ENCODE results near the gene GSK3A.

Gene GSK3A

DNA sequence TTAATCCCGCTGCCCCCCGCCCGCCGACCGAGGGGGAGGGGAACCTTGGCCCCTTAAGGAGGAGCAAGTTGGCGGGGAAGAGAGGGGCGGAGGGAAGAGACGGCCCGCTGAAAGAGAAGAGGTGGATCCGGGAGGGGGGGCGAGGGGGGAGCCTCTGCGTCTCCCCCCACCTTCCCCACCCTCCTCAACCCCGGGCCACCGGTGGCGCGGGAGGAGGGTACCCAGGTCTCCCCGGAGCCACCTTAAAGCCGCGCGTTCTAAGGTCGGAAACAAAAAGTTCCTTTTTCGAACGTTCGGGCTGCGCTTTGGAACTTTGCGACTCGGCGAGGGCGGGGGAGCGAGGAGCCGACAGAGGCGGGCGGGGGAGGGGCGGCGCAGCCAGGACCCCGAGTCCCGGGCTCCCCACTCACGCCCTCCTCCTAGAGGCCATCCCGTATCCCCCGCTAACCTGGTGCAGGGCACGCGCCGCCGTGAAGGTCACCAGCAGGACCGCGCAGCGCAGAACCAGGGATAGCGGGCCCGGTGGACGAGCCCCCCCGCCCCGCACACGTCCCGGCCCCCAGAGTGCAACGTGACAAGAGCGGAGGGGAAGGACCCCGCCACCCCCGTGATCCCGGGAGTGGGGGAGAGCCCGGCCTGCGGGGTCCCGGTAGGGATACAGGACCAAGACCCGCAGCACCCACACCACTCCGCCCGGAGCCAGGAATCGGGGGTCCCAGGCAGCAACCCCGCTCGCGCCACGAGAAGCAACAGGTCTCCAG is 11.9 kb upstream of the GSK3A start:
- TF ChIP-seq CTCF (IDR thresholded peaks at IDR 0.05; ENCODE audit: low read depth, low read length, missing control alignments) = no peak
- no peak for DNase-seq (ENCODE audit: extremely low read depth, low read depth)

DNA sequence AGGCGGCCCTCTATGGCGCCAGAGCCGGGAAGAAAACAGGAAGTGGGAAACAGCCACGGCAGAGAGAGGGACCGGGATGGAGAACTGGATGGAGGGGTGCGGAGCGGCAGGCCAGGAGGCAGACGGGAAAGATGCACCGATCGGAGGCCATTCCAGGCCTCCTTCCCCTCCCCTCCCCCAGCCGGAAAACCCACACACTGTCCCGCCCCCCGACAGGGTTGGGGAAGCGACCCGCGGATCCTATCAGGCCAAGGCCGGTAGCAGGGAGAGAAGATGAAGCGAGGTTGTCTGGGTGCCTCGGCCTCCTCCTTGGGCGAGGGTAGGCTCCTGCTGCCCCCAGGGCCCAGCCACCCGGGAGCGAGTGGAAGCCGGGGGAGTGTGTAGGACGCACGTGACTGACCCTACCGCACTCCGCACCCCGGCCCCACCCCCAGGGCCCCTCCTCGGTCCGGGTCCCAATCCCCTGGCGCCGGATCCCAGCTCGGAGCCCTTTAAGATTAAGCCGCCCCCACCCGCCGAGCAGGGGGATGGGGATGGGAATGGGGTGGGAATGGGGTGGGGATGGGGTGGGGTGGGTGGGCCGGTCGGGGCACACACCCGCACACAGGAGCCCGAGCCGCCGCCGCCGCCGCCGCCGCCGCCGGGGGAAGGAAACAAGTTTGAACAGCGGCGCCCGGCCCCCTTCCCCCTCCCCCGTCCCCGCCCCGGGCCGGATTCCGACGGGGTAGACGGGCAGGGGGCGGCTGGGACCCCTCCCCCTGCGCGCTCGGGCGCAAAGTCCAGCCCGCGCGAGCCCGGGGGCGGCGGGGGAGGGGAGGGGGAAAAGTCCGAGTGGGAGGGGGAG is 11.1 kb upstream of the GSK3A start:
- TF ChIP-seq CTCF (IDR thresholded peaks at IDR 0.05; ENCODE audit: low read depth, low read length, missing control alignments) = no peak
- DNase-seq (ENCODE audit: extremely low read depth, low read depth) = no peak
- H3K4me3 ChIP-seq (replicated peaks; ENCODE audit: low read depth, low read length) = peak overlapping the region; percentile 93

More for the DNA sequence above, 11.9 kb upstream of the GSK3A start:
- H3K4me3 ChIP-seq (replicated peaks; ENCODE audit: low read depth, low read length) = peak overlapping the region; percentile 93

DNA sequence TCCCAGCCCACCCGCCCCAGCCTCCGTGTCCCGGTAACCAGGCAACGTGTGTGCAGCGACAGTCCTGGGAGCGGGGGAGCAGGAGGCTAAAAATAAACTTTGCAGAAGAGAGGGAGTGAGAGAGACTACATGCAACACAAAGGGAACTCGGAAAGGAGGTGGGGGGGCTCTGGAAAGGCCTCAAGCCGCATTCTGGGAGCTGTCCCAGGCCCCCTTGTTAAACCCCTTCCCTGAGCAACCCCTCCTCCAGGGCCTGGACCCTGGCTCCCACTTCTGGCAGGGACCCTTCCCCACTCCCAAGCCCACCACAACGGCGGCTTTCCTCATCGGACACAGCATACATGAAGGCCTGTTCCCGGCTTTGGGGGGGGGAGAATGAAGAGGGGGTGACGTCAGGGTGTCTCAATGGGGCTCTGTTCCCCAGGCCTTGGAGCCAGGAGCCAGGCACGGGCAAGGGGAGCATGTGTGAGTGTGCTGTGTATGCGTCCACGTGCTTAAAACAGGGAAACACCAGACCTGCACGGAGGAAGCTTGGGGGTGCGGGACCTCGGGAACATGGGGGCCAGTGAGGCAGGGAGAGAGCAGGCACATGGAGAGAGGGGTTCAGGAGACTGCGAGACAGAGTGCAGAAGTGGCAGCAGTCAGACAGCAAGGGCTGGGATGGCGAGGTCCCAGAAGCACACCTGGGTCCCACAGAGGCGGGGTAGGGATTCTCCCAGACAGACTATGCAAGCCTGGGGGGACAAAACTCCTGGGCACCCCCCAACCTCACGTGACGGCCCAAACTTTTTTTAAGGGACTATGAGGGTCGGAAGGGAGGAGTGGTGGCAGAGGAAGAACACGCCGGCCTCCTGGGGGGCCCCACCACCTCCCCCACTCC is 10.2 kb upstream of the GSK3A start:
- no peak for TF ChIP-seq CTCF (IDR thresholded peaks at IDR 0.05; ENCODE audit: low read depth, low read length, missing control alignments)
- DNase-seq (ENCODE audit: extremely low read depth, low read depth) = no peak
- H3K4me3 ChIP-seq (replicated peaks; ENCODE audit: low read depth, low read length) = peak overlapping the region; percentile 93

- DNase-seq (ENCODE audit: extremely low read depth, low read depth) = no peak
- H3K4me3 ChIP-seq (replicated peaks; ENCODE audit: low read depth, low read length) = peak overlapping the region; percentile 93
- no peak for TF ChIP-seq CTCF (IDR thresholded peaks at IDR 0.05; ENCODE audit: low read depth, low read length, missing control alignments)
Measured at GRCh38 chr19:42251572-42252358, 9.4 kb upstream of the GSK3A start.

DNA sequence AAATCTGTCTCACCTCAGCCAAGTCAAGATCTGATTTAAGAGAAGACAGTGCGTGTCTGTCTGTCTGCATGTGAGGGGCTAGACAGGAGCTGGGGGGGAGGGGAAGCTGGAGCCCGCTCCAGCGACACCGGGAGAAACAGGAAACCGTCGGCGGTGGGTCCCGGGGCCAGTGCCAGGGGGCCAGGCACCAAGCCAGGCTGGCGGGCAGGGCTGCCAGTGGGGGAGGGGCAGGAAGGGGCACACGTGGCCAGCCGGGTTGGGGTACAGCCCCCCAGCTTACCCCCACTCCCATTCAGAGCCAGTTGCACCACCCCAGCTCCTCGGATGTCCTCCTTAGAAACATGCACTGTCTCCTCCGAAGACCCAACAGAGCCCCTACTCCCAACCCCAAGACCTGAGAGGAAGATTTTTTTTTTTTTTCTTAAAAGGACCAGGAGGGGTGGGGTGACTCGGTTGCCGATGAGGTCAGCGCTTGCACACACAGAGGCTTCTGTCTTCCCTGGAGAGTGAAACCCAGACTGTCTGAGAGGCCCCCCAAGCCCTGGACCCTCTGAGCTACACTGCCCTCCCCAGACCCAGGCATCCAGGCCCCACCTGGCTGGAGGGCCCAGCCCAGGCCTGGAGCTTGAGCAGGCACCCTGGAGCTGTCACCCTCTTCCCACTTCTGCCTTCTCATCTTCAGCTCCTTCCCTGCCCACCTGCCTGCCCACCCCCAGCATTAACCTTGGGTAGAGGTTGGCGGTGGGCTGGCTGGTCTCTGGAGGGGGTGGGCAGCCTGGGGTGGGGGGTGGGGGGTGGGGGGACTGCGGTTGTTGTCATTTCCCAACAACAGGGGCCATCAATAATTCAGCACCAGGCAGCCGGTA is 8.5 kb upstream of the GSK3A start:
- DNase-seq (ENCODE audit: extremely low read depth, low read depth) = no peak
- peak overlapping the region; percentile 93 for H3K4me3 ChIP-seq (replicated peaks; ENCODE audit: low read depth, low read length)
- no peak for TF ChIP-seq CTCF (IDR thresholded peaks at IDR 0.05; ENCODE audit: low read depth, low read length, missing control alignments)
